Measurements from ENCODE around the gene OSTF1.

DNA sequence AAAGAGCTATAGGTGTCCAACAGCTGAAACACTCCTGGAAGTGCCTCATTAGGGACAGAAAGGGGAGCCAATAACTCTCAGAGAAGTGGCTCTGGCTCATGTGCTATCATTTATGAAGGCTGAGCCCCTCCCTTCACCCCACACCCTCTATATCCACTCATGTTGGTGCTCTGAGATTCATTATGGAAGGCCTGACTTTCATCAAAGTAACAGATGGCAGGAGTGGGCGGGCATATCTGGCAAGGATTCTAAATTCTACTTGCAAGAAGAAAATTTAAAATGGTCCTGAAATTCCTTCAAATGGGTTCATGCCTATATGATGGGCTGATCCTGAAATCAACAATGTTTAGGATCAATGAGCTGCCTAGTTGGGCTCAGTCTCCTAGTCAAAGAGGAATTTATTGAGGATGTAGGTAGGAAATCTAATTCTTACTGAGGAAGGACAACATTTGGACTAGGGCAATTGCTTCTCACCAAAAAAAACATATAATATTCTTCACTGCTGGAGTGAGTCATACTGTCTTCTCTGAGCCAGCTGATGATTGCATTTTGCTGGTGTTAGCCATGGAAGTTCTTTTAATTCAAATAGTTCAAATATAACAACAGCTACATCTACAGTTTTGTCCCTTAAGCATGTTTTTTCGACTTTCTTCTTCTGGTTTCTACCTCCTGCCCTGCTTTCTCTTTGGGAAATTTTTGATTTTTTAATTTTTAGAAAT is 23.8 kb upstream of the OSTF1 start:
- TF ChIP-seq EZH2 (IDR thresholded peaks at IDR 0.05; ENCODE audit: insufficient read depth, poor library complexity, severe bottlenecking) (no peak), EZH2phosphoT487 (IDR thresholded peaks at IDR 0.05; ENCODE audit: insufficient read depth, low read depth) (no peak)

All from GM23248 (cell line).